Upper lobe of left lung (tissue), 6 donors: Measurements from ENCODE around the gene ZNF554. TPM values are rescaled to one million over a fixed set of nuclear protein-coding genes. Genes with fewer than 3 reads are reported as not detected.
A peak's percentile ranks its signal among the peaks of the same experiment; 100 is the strongest.
"Not testable (repeated sequence)": the region's sequence is repeated elsewhere in the genome, so short reads cannot be mapped to it uniquely, and the experiment has no call there.

ENCODE experiments used
- ATAC-seq, 2 donors: fragments of 200-7000 bp; cut with Tn5 transposase; one replicate each; pipeline ENCODE4 v1.9.1; 2022; ENCODE audit warnings: mild to moderate bottlenecking in 2 of 2, moderate library complexity in 2 of 2; ENCODE audit not compliant: low FRiP score in 2 of 2
- DNase-seq, 2 donors: peaks; one replicate each; pipeline ENCODE4 v3.0.0-alpha.2; 2019 to 2020
- H3K27ac ChIP-seq, 4 donors: fragments of 200-600 bp; sonication (generic); one replicate each; pipeline ENCODE4 v1.5.1; 2016 to 2019
- H3K27me3 ChIP-seq, 4 donors: fragments of 200-600 bp; sonication (generic); one replicate each; pipeline ENCODE4 v1.5.1; 2017 to 2019
- H3K36me3 ChIP-seq, 4 donors: fragments of 200-600 bp; sonication (generic); one replicate each; pipeline ENCODE4 v1.5.1; 2016 to 2019
- H3K4me1 ChIP-seq, 4 donors: fragments of 200-600 bp; sonication (generic); one replicate each; pipeline ENCODE4 v1.5.1; 2018 to 2019
- H3K4me3 ChIP-seq, 4 donors: fragments of 200-600 bp; sonication (generic); one replicate each; pipeline ENCODE4 v1.5.1; 2017 to 2019; ENCODE audit warnings: mild to moderate bottlenecking in 2 of 4, moderate library complexity in 1 of 4
- H3K9me3 ChIP-seq, 4 donors: fragments of 200-600 bp; sonication (generic); one replicate each; pipeline ENCODE4 v1.5.1; 2018 to 2019
- EP300 ChIP-seq, 4 donors: sonication (generic); formaldehyde crosslinking; IDR thresholded peaks; one replicate each; pipeline ENCODE4 v1.5.1; 2017; ENCODE audit warnings: antibody characterized with exemption in 4 of 4, control low read depth in 2 of 4
- POLR2A ChIP-seq, 4 donors: fragments of 450-650 bp; IDR thresholded peaks; one replicate each; pipeline ENCODE4 v1.5.1; 2016 to 2017; ENCODE audit warnings: antibody characterized with exemption in 4 of 4, mild to moderate bottlenecking in 2 of 4
- POLR2AphosphoS5 ChIP-seq, 2 donors: sonication (generic); formaldehyde crosslinking; IDR thresholded peaks; one replicate each; pipeline ENCODE4 v1.5.1; 2017; ENCODE audit warnings: antibody characterized with exemption in 2 of 2
- WGBS, 2 donors: methylation state at CpG; one replicate each; pipeline ENCODE4 v1.1.5; 2017 to 2018; 5-methylcytosine and 5-hydroxymethylcytosine counted together
- total RNA-seq, 6 donors: library from RNA; depleted of rRNA in 4 of 6; stranded (reverse); fragments of >200 nt in 4 of 6; gene quantifications; one replicate each; pipeline versions ENCODE4 v1.1.0 to v1.2.1, GENCODE V29; 2016 to 2021
- TF ChIP-seq, protein P1 (sequence below), 6 experiments: fragments of 450-650 bp in 4 of 6; fragments of 200-600 bp in 2 of 6; sonication (generic) in 2 of 6; IDR thresholded peaks; one replicate each; pipeline ENCODE4 v1.5.1; 2016 to 2019; ENCODE audit warnings: antibody characterized with exemption in 6 of 6
- donor health status: DM: no; HTN: no; CAD: no; lungs with moderate emphysema.
- donor health status: DM: no; HTN: yes; CAD: no; lungs with severe emphysema.

Gene ZNF554
- total RNA-seq, 6 donors from 2014 or later, result 3.2 to 11.5 (median 6.7) TPM

DNA sequence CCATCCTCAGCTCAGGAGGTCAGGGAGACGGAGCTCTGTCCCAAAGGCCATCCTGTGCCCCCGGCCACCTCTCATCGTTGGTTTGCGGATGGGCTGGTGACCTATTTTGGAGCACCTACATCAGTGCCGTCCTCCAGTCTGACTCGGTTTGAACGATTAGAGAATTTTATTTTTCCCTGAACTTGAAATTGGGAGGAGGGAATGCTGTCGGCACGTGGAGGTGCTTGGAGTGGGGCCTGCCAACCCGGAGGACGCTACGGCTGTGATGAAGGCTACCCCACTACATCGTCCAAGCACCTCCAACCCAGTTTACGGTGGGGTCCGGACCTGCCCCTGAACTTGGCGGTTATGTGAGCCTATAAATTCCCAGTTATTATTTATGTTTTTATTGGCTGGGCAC, 3.0 kb upstream of the ZNF554 start:
- Histone ChIP-seq H3K27me3 (no peaks in the 10 kb centered on the region), H3K27ac (no peak overlapping the region), H3K36me3 (peaks cover 0 to 19% (median 8%) of the 10 kb centered on the region in 4 donors), H3K4me1 (peaks cover 7 to 20% (median 10%) of the 10 kb centered on the region in 4 donors), H3K4me3 (no peak overlapping the region), H3K9me3 (no peaks in the 10 kb centered on the region)
- TF ChIP-seq POLR2A (IDR thresholded peaks at IDR 0.05) (no peak), EP300 (IDR thresholded peaks at IDR 0.05) (no peak), POLR2AphosphoS5 (IDR thresholded peaks at IDR 0.05) (no peak)
- TF ChIP-seq, protein P1, sequence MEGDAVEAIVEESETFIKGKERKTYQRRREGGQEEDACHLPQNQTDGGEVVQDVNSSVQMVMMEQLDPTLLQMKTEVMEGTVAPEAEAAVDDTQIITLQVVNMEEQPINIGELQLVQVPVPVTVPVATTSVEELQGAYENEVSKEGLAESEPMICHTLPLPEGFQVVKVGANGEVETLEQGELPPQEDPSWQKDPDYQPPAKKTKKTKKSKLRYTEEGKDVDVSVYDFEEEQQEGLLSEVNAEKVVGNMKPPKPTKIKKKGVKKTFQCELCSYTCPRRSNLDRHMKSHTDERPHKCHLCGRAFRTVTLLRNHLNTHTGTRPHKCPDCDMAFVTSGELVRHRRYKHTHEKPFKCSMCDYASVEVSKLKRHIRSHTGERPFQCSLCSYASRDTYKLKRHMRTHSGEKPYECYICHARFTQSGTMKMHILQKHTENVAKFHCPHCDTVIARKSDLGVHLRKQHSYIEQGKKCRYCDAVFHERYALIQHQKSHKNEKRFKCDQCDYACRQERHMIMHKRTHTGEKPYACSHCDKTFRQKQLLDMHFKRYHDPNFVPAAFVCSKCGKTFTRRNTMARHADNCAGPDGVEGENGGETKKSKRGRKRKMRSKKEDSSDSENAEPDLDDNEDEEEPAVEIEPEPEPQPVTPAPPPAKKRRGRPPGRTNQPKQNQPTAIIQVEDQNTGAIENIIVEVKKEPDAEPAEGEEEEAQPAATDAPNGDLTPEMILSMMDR (IDR thresholded peaks at IDR 0.05), result no peak
- no peak for DNase-seq
- WGBS, 2 donors, result 92 to 94% methylated on average over 16 of the region's 16 CpGs
- ATAC-seq, result no peak

DNA sequence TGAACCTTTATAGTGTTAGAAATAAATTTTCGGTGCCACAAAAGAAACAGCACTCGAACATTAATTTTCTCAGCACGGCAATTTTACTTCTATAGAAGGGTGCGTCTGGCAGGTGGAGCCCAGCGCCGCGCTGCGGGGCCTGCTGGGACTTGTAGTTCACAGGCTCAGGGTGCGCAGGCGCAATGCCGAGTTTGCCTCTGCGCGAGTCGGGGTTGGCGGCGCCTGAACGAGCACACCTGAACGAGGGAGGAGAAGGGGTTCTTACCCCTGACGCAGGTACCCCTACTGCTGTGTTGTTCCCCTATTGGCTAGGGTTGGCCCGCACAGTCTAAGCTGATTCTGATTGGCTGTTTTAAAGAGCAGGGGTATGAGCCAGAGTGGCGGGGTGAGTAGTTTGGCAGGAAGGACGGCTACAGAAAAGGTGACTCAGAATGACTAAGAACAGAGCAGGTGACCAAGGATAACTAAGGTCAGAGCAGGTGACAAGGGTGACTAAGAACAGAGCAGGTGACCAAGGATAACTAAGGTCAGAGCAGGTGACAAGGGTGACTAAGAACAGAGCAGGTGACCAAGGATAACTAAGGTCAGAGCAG, 2.3 kb upstream of the ZNF554 start:
- not testable (repeated sequence) for ATAC-seq
- 73 to 77% methylated on average over 20 to 22 of the region's 22 CpGs for WGBS, 2 donors

DNA sequence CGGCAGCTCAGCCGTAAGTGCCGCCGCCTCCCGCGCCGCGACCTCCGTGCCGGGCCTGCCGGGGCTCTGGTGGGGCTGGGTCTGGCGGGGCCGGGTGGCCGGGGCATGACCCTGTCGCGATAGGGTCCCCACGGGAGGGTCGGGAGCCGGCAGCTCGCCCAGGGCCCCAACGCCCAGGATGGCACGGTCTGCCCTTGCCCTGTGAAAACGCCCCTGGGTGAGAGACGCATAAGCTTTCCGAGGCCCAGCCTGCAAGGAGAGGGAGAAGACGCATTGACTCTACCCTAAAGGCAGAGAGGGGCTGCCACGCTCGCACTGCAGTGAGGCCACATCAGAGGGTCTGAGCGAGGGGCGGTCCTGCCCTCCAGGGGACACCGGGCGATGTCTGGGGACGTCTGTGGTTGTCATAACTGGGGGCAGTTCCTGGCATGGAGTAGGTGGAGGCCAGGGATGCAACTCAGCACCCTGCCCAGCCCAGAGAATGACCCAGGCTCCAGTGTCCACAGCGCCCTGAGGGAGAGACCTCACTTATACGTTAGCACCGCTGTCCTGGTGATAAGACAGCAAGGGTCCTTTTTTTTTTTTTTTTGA, 539 bp downstream of the ZNF554 start:
- DNase-seq (no peak), ATAC-seq (peak in 1 of 2 donors; percentile 18)
- TF ChIP-seq POLR2A (IDR thresholded peaks at IDR 0.05) (no peak), POLR2AphosphoS5 (IDR thresholded peaks at IDR 0.05) (no peak), EP300 (IDR thresholded peaks at IDR 0.05) (no peak)
- TF ChIP-seq, protein P1 (IDR thresholded peaks at IDR 0.05), result no peak

More for the DNA sequence above, 2.3 kb upstream of the ZNF554 start:
- peak in 1 of 2 donors; percentile 83 for DNase-seq
- H3K36me3 ChIP-seq, result peaks cover 0 to 12% (median 6%) of the 10 kb centered on the region in 4 donors
- H3K4me3 ChIP-seq, H3K9me3 ChIP-seq, H3K27ac ChIP-seq, H3K27me3 ChIP-seq: not testable (repeated sequence)
- peaks cover 7 to 20% (median 10%) of the 10 kb centered on the region in 4 donors for H3K4me1 ChIP-seq

DNA sequence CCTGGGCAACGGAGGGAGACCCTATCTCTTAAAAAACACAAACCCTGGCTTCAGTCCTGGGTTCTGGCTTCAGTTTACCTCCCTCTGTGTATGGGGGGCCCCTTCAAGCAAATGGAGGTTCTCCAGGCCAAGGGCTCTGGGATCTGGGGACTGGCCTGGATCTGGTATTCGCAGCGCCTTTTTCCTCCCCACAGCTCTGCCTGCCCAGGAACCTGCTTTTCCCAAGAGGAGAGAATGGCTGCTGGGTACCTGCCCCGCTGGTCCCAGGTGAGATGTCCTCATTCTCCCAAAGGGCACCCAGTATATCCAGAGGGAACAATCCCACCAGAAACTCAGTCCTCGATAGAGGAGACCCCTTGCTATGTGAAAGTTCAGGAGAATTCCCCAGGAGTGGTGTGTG, 3.2 kb downstream of the ZNF554 start:
- H3K4me3 ChIP-seq, result no peak overlapping the region
- DNase-seq (no peak), ATAC-seq (no peak)
- peaks cover 7 to 20% (median 10%) of the 10 kb centered on the region in 4 donors for H3K4me1 ChIP-seq
- TF ChIP-seq EP300 (IDR thresholded peaks at IDR 0.05), result no peak
- no peak for TF ChIP-seq POLR2A (IDR thresholded peaks at IDR 0.05)
- TF ChIP-seq, protein P1 (IDR thresholded peaks at IDR 0.05), result no peak
- no peak for TF ChIP-seq POLR2AphosphoS5 (IDR thresholded peaks at IDR 0.05)
- 95 to 97% methylated on average over 3 to 5 of the region's 5 CpGs for WGBS, 2 donors
- H3K36me3 ChIP-seq, result peaks cover 0 to 22% (median 7%) of the 10 kb centered on the region in 4 donors
- H3K27me3 ChIP-seq, result no peaks in the 10 kb centered on the region
- no peaks in the 10 kb centered on the region for H3K9me3 ChIP-seq
- H3K27ac ChIP-seq, result no peak overlapping the region

More for the DNA sequence above, 539 bp downstream of the ZNF554 start:
- H3K4me3 ChIP-seq, result peak overlapping the region; percentile 86 to 96 (median 93)
- whole genome bisulfite sequencing, 2 donors, result 3 to 13% methylated on average over 7 to 11 of the region's 36 CpGs
- no peaks in the 10 kb centered on the region for H3K9me3 ChIP-seq
- H3K4me1 ChIP-seq, result peaks cover 7 to 20% (median 10%) of the 10 kb centered on the region in 4 donors
- H3K27ac ChIP-seq, result peak overlapping the region; percentile 6 to 87 (median 40)
- no peaks in the 10 kb centered on the region for H3K27me3 ChIP-seq
- H3K36me3 ChIP-seq, result peaks cover 0 to 12% (median 3%) of the 10 kb centered on the region in 4 donors

- no peak for DNase-seq
- peaks cover 7 to 20% (median 10%) of the 10 kb centered on the region in 4 donors for H3K4me1 ChIP-seq
- WGBS, 2 donors, result 81 to 96% methylated on average over 7 to 9 of the region's 9 CpGs
Measured at GRCh38 chr19:2823646-2824045, 4.0 kb downstream of the ZNF554 start.

More at GRCh38 chr19:2823646-2824045, 4.0 kb downstream of the ZNF554 start:
- no peak overlapping the region for H3K27ac ChIP-seq
- no peaks in the 10 kb centered on the region for H3K9me3 ChIP-seq
- TF ChIP-seq, protein P1 (IDR thresholded peaks at IDR 0.05), result no peak
- TF ChIP-seq POLR2AphosphoS5 (IDR thresholded peaks at IDR 0.05), result no peak
- no peak for TF ChIP-seq POLR2A (IDR thresholded peaks at IDR 0.05)
- TF ChIP-seq EP300 (IDR thresholded peaks at IDR 0.05), result no peak
- no peak for ATAC-seq
- peaks cover 0 to 28% (median 9%) of the 10 kb centered on the region in 4 donors for H3K36me3 ChIP-seq
- H3K4me3 ChIP-seq, result no peak overlapping the region
- H3K27me3 ChIP-seq, result no peaks in the 10 kb centered on the region
